Activated T-cell treated with anti-CD3 and anti-CD28 coated beads, Interleukin-2, amount 50 U/mL, for 48 hours (primary cell): Measurements from ENCODE around the gene UBE2O.

Source experiments
- DNase-seq, 2 experiments: peaks; one replicate each; pipeline ENCODE4 v3.0.0-alpha.2; 2020

UBE2O gene

DNA sequence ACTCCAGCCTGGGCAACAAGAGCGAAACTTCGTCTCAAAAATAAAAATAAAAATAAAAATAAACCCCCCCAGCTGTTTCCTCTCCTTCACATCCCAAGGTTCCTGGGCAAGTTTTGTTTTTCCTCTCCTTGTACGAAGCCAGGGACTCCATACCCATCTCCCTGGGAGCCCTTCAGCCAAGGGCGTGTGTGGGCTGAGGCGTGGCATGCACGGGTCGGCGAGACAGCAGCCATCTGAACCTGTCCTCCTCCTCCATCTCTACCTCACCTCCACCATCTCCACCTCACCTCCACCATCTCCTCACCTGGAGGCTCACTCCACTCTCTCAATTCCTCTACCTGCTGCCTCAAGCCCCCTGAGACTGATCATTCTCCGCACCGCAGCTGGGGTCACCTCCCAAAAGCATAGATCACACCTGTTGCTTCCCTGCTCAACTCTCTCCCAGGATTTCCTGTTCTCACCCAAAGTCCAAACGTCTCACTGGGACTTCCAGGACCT lies 31.3 kb upstream of the UBE2O start:
- DNase-seq: no peak

DNA sequence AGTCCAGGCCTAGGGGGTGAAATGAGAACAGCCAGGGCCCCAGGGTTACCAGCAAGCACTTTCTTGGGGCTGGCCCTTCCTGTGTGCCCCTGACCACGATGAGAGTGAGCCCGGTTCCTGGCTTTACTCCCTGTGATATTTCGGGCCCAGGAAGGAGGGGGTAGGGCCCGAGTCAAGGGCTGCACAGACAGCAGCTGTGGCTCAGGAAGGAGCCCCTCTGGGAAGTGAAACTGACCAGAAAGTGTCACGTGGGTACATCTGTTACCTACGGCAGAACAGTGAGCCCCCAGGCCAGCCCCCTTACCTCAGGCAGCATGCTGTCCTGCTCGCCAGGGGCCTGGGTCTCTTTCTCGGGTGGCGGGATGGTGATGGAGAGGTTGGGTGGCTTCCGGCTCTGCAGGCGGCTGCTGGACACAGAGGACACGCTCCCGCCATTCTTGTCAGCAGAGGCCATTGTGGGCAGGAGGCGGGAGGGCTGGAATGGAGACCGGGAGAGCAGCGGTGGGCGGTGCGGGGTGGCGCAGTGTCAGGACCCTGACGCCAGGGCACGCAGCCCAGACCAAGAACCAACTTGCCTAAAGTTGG lies 28.2 kb upstream of the UBE2O start:
- no peak for DNase-seq

GRCh38 chr17:76480632-76481031 lies 27.7 kb upstream of the UBE2O start:
- DNase-seq: no peak

DNA sequence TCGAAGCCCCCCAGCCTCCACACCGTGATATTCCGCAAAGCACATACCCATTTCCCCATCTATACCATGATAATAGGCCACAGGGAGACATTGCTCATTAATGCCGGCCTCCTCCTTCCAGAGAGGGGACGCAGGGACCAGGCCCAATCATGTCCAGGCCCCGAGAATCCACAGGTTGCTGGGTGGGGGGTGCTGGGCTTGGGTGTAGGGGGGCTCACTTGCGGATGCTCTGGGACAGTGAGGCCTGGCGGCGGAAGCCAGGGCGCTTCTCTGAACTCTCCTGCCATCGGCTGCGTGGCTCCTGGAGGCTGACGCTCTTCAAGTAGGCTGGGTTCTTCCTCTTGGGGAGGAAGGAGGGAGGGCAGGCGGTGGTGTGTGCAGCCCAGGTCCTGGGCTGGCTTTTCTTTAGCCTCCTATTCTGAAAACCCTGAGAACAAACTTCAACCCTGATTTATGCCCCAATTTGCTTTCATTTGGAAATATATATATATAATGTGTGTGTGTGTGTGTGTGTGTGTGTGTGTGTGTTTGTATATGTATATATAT lies 26.6 kb upstream of the UBE2O start:
- no peak for DNase-seq

DNA sequence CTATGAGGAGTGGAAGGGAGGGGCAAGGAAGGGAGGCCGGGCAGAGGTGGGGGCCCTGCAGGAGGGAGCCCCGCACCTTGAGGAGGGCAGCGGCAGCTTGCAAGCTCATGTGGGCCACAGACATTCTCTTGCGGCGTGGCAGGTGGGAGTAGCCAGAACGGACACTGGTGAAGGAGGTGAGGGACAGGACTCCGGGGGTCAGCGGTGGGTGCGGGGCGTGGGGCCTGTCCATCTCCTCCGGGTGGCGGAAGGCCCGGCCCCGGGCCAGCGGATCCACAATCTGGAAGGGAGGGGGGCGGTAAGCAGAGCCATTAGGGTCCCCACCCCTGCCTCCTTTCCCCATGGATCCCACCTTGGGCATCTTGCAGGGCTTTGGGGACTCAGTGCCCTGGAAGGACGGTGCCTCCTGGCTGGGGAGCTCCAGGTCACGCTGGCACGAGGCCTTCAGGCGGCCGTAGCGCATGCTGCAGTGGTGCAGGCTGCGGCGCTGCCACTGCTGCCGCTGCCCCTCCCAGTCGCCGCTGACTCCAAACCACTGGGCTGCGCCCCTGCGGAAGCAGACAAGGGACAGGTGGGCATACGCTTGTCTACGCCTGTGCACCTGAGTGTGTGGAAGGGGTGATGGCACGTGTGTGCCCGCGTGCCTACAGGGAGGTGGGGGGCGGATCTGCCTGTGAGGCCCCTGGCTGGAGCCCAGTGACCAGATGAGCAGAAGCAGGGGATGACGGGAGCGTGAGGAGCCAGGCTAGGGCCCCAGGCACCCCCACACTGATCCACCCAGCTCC lies 26.0 kb upstream of the UBE2O start:
- DNase-seq: no peak

GRCh38 chr17:76478097-76478496 lies 25.1 kb upstream of the UBE2O start:
- no peak for DNase-seq

DNA sequence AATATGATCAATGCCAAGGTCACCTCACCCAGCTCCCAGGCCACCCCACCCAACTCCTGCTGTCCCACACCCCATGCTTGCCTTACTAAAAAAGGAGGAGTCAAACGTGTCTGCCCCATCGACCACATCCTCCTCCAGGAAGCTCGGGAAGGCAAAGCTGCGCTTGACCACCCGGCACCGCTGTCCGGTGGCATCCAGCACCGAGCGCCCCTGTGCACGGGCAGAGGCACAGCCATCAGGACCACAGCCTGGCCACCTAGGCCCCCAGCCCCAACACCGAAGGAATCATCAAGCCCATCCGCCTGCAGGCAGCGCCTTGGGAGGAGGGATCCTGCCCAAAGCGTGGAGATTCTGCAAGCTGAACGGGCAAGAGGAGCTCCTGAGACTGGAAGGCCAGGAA lies 24.6 kb upstream of the UBE2O start:
- no peak for DNase-seq

DNA sequence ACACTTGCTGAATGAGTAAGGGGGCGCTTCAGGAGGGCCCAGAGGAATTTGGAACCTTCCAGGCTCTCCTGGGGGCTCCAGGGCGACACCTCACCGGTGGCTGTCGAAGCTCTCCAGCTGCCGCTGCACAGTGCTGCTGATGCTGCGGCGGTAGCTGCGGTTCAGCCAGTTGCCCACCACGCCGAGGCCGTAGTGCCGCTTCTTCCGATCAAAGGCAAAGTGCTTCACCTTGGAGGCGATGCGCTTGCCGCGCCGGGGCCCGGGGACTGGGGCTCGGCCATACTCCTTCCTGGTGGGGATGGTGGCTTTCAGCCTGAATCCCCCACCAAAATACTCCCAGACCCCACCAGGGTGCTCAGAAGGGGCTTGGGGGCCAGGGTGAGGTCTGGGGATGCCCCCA lies 23.8 kb upstream of the UBE2O start:
- no peak for DNase-seq

DNA sequence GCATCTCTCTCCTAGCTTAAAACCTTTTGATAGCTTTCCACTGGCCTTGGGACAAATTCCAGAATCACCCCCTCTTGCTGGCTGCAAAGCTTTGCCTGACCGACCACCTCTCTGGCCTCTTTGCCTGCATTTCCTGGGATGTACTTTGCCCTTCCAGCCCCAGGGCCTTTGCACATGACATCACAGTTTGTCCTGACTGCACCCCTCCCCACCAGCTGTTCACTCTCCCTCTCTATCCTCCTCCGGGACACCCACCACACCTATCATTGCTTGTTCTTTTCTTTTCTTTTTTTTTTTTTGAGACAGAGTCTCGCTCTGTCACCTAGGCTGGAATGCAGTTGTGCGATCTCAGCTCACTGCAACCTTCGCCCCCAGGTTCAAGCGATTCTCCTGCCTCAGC lies 22.4 kb upstream of the UBE2O start:
- DNase-seq: no peak

GRCh38 chr17:76474894-76475293 lies 21.9 kb upstream of the UBE2O start:
- DNase-seq: no peak

DNA sequence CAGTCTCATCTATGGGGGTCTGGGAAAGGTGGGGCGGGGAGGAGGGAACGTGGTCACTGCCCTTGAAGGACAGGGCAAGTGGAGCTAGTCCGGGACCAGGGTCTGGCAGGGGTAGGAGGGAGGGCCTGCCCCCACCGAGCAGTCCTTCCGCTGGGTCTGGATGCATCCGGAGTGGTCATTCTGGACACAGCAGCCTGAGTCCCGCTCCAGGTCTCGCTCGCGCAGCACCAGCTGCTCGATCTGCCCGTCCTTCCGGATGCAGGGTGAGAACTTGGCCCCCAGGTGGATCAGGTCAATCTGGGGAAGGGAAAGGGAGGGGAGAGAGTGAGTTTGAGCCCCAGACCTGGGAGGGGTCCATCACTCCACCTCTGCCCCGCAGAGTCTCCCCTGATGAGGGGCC lies 21.3 kb upstream of the UBE2O start:
- DNase-seq: no peak

GRCh38 chr17:76473541-76473985 lies 20.6 kb upstream of the UBE2O start:
- peak in 1 of 2 experiments; percentile 35 for DNase-seq

- no peak for DNase-seq
Measured at GRCh38 chr17:76472726-76473125, 19.8 kb upstream of the UBE2O start.

- DNase-seq: no peak
Measured at GRCh38 chr17:76472258-76472645, 19.3 kb upstream of the UBE2O start.

DNA sequence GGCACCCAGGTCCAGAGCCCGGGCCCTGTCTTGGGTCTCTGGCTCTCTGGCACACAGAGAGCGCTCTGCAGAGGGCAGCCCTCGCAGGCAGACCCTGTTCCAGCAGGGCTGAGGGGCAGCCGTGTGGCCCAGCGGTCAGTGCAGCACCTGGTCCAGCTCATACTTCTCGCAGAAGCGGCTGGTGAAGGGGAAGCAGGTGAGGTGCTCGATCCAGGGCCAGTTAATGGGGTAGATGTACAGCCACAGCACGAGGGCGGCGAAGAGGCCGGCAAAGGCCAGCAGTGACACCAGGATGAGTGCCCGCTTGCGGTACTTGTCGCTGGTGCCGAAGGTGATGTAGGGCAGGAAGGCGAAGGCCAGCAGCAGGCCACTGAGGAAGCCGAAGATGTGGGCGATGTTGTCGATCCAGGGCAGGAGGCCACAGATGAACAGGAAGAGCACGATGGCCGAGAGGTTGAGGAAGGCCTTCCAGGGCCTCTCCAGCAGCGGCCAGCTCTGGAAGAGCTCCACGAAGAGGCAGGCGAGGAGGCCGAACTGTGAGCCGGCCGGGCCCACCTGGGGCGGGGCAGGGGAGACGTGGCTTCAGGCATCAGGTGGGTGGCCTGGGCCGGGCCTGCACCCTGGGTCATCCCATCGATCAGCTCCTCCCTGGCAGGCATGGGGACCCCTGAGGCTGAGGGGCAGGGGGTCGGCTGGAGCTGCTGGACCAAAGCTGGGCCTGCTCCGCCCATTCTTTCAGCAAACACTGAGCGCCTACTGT lies 18.7 kb upstream of the UBE2O start:
- DNase-seq: no peak

GRCh38 chr17:76469991-76470739 lies 17.2 kb upstream of the UBE2O start:
- no peak for DNase-seq

DNA sequence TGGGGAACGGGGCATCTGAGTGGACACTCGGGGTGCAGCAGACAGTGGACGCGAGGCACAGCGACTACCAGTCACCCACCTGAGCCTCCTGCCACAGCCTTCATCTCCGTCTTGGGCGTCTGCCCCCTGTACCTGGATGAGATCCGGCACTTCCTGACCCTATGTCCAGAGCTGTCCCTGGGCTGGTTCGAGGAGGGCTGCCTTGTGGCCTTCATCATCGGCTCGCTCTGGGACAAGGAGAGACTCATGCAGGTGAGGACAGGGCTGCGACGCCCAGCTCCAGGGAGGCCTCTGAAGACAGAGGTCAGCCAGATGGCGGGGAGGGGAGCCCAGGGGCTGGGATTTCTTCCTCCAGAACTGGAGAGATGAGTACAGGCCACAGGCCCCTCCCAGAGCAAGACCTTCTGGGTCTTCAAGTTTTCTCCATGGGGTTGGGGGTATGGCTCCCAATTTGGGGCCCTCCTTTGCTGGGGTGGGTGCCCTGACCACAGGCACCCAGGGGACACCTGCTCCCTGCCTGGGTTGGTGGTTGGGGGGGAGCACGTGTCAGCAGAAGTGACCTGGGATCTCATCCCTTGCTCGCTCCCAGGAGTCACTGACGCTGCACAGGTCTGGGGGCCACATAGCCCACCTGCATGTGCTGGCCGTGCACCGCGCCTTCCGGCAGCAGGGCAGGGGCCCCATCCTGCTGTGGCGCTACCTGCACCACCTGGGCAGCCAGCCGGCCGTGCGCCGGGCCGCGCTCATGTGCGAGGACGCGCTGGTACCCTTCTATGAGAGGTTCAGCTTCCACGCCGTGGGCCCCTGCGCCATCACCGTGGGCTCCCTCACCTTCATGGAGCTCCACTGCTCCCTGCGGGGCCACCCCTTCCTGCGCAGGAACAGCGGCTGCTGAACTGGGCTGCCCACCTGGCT lies 16.4 kb upstream of the UBE2O start:
- DNase-seq: no peak

- DNase-seq: no peak
Measured at GRCh38 chr17:76468634-76469010, 15.7 kb upstream of the UBE2O start.

DNA sequence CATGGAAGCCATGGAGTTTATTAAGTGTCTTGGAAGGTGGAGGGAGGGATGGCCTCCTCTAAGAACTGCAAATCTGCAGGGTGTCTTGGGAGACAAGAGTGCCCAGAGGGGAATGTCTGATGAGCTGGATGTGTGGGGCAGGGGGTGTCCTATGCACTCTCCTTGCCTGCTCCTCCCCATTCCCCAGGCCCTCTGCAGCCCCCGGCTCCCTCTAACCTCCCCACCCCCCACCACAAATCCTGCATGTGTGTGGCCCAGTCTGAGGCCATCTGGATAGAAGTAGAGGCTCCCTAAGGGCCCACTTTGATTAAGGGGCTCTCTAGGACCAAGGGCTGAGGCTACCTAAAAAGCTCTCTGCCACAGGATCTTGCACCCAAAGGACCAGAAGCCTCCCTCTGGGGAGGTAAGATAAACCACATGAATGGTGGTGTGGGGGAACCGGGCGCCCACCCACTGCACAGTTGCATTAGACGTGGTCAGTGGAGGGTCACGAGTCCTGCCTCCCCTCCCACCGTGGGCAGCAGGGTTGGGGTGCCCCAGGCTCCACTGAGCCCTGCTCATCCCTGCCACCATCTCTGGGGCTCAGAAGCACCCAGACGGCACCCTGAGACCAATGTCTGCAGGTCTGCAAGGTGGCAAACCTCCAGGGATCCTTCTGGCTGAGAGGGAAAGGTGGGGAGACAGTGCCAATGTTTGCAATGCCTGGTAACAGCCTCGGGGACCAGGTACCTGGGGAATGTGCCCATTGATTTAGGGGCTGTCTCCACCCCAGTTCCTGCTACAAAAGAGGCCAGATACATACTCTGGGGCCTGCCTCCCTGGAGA lies 15.1 kb upstream of the UBE2O start:
- no peak for DNase-seq

DNA sequence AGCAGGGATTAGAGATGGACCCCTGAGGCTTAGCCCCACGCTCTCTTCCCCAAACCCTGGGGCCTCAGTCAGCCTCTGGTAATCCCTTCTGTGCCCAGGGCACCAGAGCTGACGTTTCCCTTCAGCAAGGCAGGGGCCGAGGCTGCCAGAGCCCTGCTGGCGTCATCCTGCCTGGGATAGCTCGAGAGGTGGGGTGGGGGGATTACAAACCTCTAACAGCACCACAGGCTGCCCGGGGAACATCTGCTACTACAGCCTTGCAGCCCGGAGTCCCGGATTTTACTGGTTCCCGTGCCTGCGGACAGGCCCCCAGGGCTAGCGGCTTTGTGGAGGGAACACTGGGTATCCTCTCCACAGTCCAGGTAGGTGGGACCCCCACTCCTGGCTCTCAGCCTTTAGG lies 14.4 kb upstream of the UBE2O start, which contains the start of gene AANAT:
TSS of gene AANAT (plus strand) at position 238 of the 400 bp plus-strand sequence. CDS start 1,144 bp downstream, outside the sequence.
- no peak for DNase-seq

- no peak for DNase-seq
Measured at GRCh38 chr17:76466775-76467130, 13.8 kb upstream of the UBE2O start.
